HCT116 (cell line): ENCODE measurements around the gene TTC16. TPM values are rescaled to one million over a fixed set of nuclear protein-coding genes. Genes with fewer than 3 reads are reported as not detected.

Source experiments
- ATAC-seq: fragments of 200-7000 bp; cut with Tn5 transposase; 2 replicates; pipeline ENCODE4 v1.9.1; 2020; ENCODE audit warnings: mild to moderate bottlenecking, moderate library complexity
- BruUV-seq: library from RNA; stranded (reverse); fragments of 400-500 nt; replicated peaks from 2 replicates; lab custom pipeline; 2021; lab: Mats Ljungman, UMichigan
- CTCF ChIA-PET: fragments of 300-600 bp; sonication (Branson Sonifier 250); formaldehyde crosslinking; loops from one replicate; lab custom pipeline; 2021; ENCODE audit warnings: antibody characterized with exemption; lab: Charles Lee
- POLR2A ChIA-PET: fragments of 300-600, 350-600 bp; sonication (Branson Sonifier 250); formaldehyde crosslinking; loops from one replicate; lab custom pipeline; 2021; ENCODE audit warnings: antibody characterized with exemption; lab: Charles Lee
- RAD21 ChIA-PET, 2 experiments: fragments of 300-600 bp; sonication (Branson Sonifier 250); formaldehyde crosslinking; loops; one replicate each; lab custom pipeline; 2023; ENCODE audit warnings: low total read pairs in 2 of 2; ENCODE audit not compliant: uncharacterized antibody in 2 of 2, unreplicated experiment in 2 of 2, low non-redundant PET in 1 of 2; lab: Charles Lee
- DNase-seq: peaks from one replicate; pipeline ENCODE4 v3.0.0-alpha.2; 2010; ENCODE audit warnings: low read depth, low spot score
- H2AFZ ChIP-seq: fragments of 200-600 bp; shearing (Covaris generic), sonication (generic); 2 replicates; pipeline ENCODE4 v1.6.1; 2017; ENCODE audit warnings: low read depth, mixed run types, mixed read lengths, antibody characterized with exemption, low read length; ENCODE audit not compliant: poor library complexity, severe bottlenecking
- H3K27ac ChIP-seq: 2 replicates; pipeline ENCODE4 v1.5.1; 2012; ENCODE audit warnings: low read depth, low read length
- H3K27me3 ChIP-seq: fragments of 200-600 bp; sonication (generic); 2 replicates; pipeline ENCODE4 v1.6.1; 2016; ENCODE audit warnings: mixed run types, low read length, mixed read lengths; ENCODE audit not compliant: insufficient read depth
- H3K36me3 ChIP-seq, 2 experiments: fragments of 200-500 bp in 1 of 2; fragments of 200-600 bp in 1 of 2; sonication (Bioruptor generic) in 1 of 2; sonication (generic) in 1 of 2; 2 replicates each; pipeline versions ENCODE4 v1.5.1 to v1.6.1; 2014 to 2016; ENCODE audit warnings: low read length in 2 of 2, inconsistent platforms in 1 of 2, mixed read lengths in 1 of 2, mixed run types in 1 of 2; ENCODE audit not compliant: insufficient read depth in 2 of 2, control insufficient read depth in 1 of 2
- H3K4me1 ChIP-seq, 2 experiments: fragments of 200-600 bp in 1 of 2; sonication (generic) in 1 of 2; 2 replicates each; pipeline versions ENCODE4 v1.5.1 to v1.6.1; 2012 to 2017; ENCODE audit warnings: low read length in 2 of 2, inconsistent platforms in 1 of 2, mild to moderate bottlenecking in 1 of 2, mixed read lengths in 1 of 2, mixed run types in 1 of 2, moderate library complexity in 1 of 2; ENCODE audit not compliant: insufficient read depth in 2 of 2, control insufficient read depth in 1 of 2
- H3K4me2 ChIP-seq: fragments of 200-600 bp; sonication (generic); 2 replicates; pipeline ENCODE4 v1.6.1; 2017; ENCODE audit warnings: mixed run types, low read length, mixed read lengths
- H3K4me3 ChIP-seq, 2 experiments: fragments of 200-600 bp in 1 of 2; sonication (generic) in 1 of 2; replicated peaks in 1 of 2; 2 replicates each; pipeline ENCODE4 v1.5.1; 2011 to 2016; ENCODE audit warnings: low read length in 2 of 2, control low read depth in 1 of 2, low read depth in 1 of 2, mild to moderate bottlenecking in 1 of 2, mixed read lengths in 1 of 2, mixed run types in 1 of 2
- H3K79me2 ChIP-seq: fragments of 200-600 bp; sonication (generic); 2 replicates; pipeline ENCODE4 v1.6.1; 2017; ENCODE audit warnings: mild to moderate bottlenecking, mixed run types, low read length, moderate library complexity, mixed read lengths; ENCODE audit not compliant: insufficient read depth
- H3K9ac ChIP-seq: fragments of 200-600 bp; sonication (generic); 2 replicates; pipeline ENCODE4 v1.6.1; 2016; ENCODE audit warnings: low read length, mixed read lengths
- H3K9me2 ChIP-seq: fragments of 200-600 bp; sonication (generic), shearing (Covaris generic); 2 replicates; pipeline ENCODE4 v1.6.1; 2017; ENCODE audit warnings: mixed run types, mild to moderate bottlenecking, moderate library complexity; ENCODE audit not compliant: insufficient read depth
- H3K9me3 ChIP-seq, 2 experiments: fragments of 200-500 bp in 1 of 2; fragments of 200-600 bp in 1 of 2; sonication (Bioruptor generic) in 1 of 2; sonication (generic) in 1 of 2; 2 replicates each; pipeline ENCODE4 v1.6.1; 2014 to 2017; ENCODE audit warnings: low read length in 2 of 2, mixed read lengths in 2 of 2, inconsistent platforms in 1 of 2, low read depth in 1 of 2, mild to moderate bottlenecking in 1 of 2, mixed run types in 1 of 2, moderate library complexity in 1 of 2; ENCODE audit not compliant: control insufficient read depth in 1 of 2, insufficient read depth in 1 of 2
- H4K20me1 ChIP-seq: fragments of 200-600 bp; sonication (generic), shearing (Covaris generic); 2 replicates; pipeline ENCODE4 v1.6.1; 2017; ENCODE audit warnings: mixed run types, mild to moderate bottlenecking, moderate library complexity; ENCODE audit not compliant: insufficient read depth
- CBX3 ChIP-seq: IDR thresholded peaks from 2 replicates; pipeline ENCODE4 v1.6.1; 2012; ENCODE audit warnings: low read depth
- CEBPB ChIP-seq: IDR thresholded peaks from 2 replicates; pipeline ENCODE4 v1.6.1; 2012; ENCODE audit warnings: low read depth
- EGR1 ChIP-seq: IDR thresholded peaks from 2 replicates; pipeline ENCODE4 v1.6.1; 2012; ENCODE audit warnings: low read depth
- ELF1 ChIP-seq: IDR thresholded peaks from 2 replicates; pipeline ENCODE4 v1.6.1; 2012; ENCODE audit warnings: low read depth, borderline replicate concordance
- EZH2 ChIP-seq: fragments of 200-600 bp; sonication (generic); IDR thresholded peaks from 2 replicates; pipeline ENCODE4 v1.6.1; 2017; ENCODE audit warnings: antibody characterized with exemption, mixed run types
- EZH2phosphoT487 ChIP-seq: fragments of 200-600 bp; IDR thresholded peaks from 2 replicates; pipeline ENCODE4 v1.6.1; 2018; ENCODE audit warnings: antibody characterized with exemption, borderline replicate concordance
- FOSL1 ChIP-seq: IDR thresholded peaks from 2 replicates; pipeline ENCODE4 v1.6.1; 2012; ENCODE audit warnings: low read depth
- JUND ChIP-seq: IDR thresholded peaks from 2 replicates; pipeline ENCODE4 v1.6.1; 2012
- MAX ChIP-seq: IDR thresholded peaks from 2 replicates; pipeline ENCODE4 v1.6.1; 2012
- POLR2A ChIP-seq: IDR thresholded peaks from 2 replicates; pipeline ENCODE4 v1.7.0; 2011; ENCODE audit warnings: borderline replicate concordance; ENCODE audit not compliant: insufficient read depth, insufficient read length; ENCODE audit errors: extremely low read depth
- POLR2AphosphoS5 ChIP-seq: IDR thresholded peaks from 2 replicates; pipeline ENCODE4 v1.6.1; 2011; ENCODE audit warnings: mild to moderate bottlenecking, low read depth, low read length, moderate library complexity
- RAD21 ChIP-seq: IDR thresholded peaks from 2 replicates; pipeline ENCODE4 v1.6.1; 2012; ENCODE audit warnings: low read depth, mild to moderate bottlenecking
- SIN3A ChIP-seq: IDR thresholded peaks from 2 replicates; pipeline ENCODE4 v1.6.1; 2012; ENCODE audit warnings: low read depth
- SP1 ChIP-seq: IDR thresholded peaks from 2 replicates; pipeline ENCODE4 v1.6.1; 2012; ENCODE audit warnings: low read depth
- SRF ChIP-seq: IDR thresholded peaks from 2 replicates; pipeline ENCODE4 v1.6.1; 2012; ENCODE audit warnings: low read depth
- TCF7L2 ChIP-seq: IDR thresholded peaks from 2 replicates; pipeline ENCODE4 v1.7.0; 2011; ENCODE audit warnings: borderline replicate concordance, inconsistent platforms; ENCODE audit not compliant: insufficient read depth, insufficient read length; ENCODE audit errors: extremely low read depth
- ZFX ChIP-seq: fragments of 450-650 bp; IDR thresholded peaks from 2 replicates; pipeline ENCODE4 v1.6.1; 2017
- ZNF274 ChIP-seq: fragments of 200-500 bp; sonication (Bioruptor generic); IDR thresholded peaks from 2 replicates; pipeline ENCODE4 v1.6.1; 2014; ENCODE audit warnings: mild to moderate bottlenecking, low read depth, low read length, inconsistent platforms
- intact Hi-C: fragments of 100-400 bp; cut with micrococcal nuclease; formaldehyde crosslinking; loops from 2 replicates; pipeline ENCODE4 v1.10.0; 2022
- total RNA-seq: library from RNA; stranded (reverse); gene quantifications from one replicate; pipeline ENCODE4 v1.2.1, GENCODE V29; 2021; ENCODE audit not compliant: unreplicated experiment

TTC16 gene
- total RNA-seq, 1 experiment from 2014 or later: not detected

GRCh38 chr9:127733614-127734013, 17.7 kb downstream of the TTC16 start:
- ChIA-PET CTCF (interaction anchor here (2.3 kb wide), 1 partner anchor 144 kb away, joined by 46 read pairs; no protein-coding TSS in a partner anchor), RAD21 (no interaction called here), POLR2A (no interaction called here)
- H3K4me3 ChIP-seq: no peak overlapping the region
- DNase-seq: no peak
- no peak overlapping the region for H2AFZ ChIP-seq
- H3K4me2 ChIP-seq: no peak overlapping the region
- H3K79me2 ChIP-seq: no peaks in the 10 kb centered on the region
- TF ChIP-seq ELF1 (no peak), ZFX (no peak), JUND (no peak), RAD21 (no peak), MAX (no peak)
- H3K9me2 ChIP-seq: no peaks in the 10 kb centered on the region
- no peaks in the 10 kb centered on the region for H3K36me3 ChIP-seq
- H3K27me3 ChIP-seq: no peaks in the 10 kb centered on the region
- no peak overlapping the region for H3K27ac ChIP-seq
- TSS peak; percentile 49 for BruUV-seq
- H3K9ac ChIP-seq: no peak overlapping the region
- intact Hi-C loops: loop anchor here (1.0 kb wide), 2 partner anchors 26 to 143 kb away; no protein-coding TSS in a partner anchor
- no peaks in the 10 kb centered on the region for H4K20me1 ChIP-seq
- H3K9me3 ChIP-seq: no peaks in the 10 kb centered on the region
- H3K4me1 ChIP-seq: peaks cover 4 to 17% of the 10 kb centered on the region in 2 experiments
- ATAC-seq: no peak

GRCh38 chr9:127734247-127734746, 18.4 kb downstream of the TTC16 start:
- no peaks in the 10 kb centered on the region for H3K9me3 ChIP-seq
- BruUV-seq: no TSS peak
- peak overlapping the region; percentile 87 for H3K27ac ChIP-seq
- POLR2A ChIA-PET: interaction anchor here (0.7 to 1.5 kb wide), 10 partner anchors 11 to 187 kb away, joined by 3 to 10 read pairs (median 4); partner anchors contain the start of genes PTRH1 and TTC16
- no peak overlapping the region for H2AFZ ChIP-seq
- H3K4me2 ChIP-seq: peak overlapping the region; percentile 96
- H3K9me2 ChIP-seq: no peaks in the 10 kb centered on the region
- no peaks in the 10 kb centered on the region for H3K79me2 ChIP-seq
- intact Hi-C loops: loop anchor here (1.0 kb wide), 2 partner anchors 27 to 144 kb away; no protein-coding TSS in a partner anchor
- H3K27me3 ChIP-seq: no peaks in the 10 kb centered on the region
- ATAC-seq: no peak
- H3K36me3 ChIP-seq: no peaks in the 10 kb centered on the region
- RAD21 ChIA-PET: interaction anchor here (0.8 to 1.6 kb wide), 17 partner anchors 9 to 187 kb away, joined by 3 to 10 read pairs (median 4); partner anchors contain the start of genes CDK9 (in 2 of the 2), CFAP157 (in 1 of the 2), PTRH1 (in 1 of the 2) and ST6GALNAC4 (in 1 of the 2)
- peak overlapping the region; percentile 67 for H3K9ac ChIP-seq
- H3K4me1 ChIP-seq: peaks cover 4 to 17% of the 10 kb centered on the region in 2 experiments
- TF ChIP-seq MAX (no peak), EGR1 (no peak), ELF1 (no peak), TCF7L2 (no peak), SP1 (no peak), SIN3A (no peak), SRF (no peak), ZNF274 (no peak), RAD21 (no peak), EZH2phosphoT487 (no peak), CBX3 (no peak), POLR2AphosphoS5 (no peak), POLR2A (no peak), EZH2 (no peak), FOSL1 (no peak), CEBPB (no peak)
- no peaks in the 10 kb centered on the region for H4K20me1 ChIP-seq
- H3K4me3 ChIP-seq: peak overlapping the region; percentile 58 to 72
- no peak for DNase-seq
- CTCF ChIA-PET: interaction anchor here (0.8 to 2.3 kb wide), 51 partner anchors 9 to 510 kb away, joined by 3 to 46 read pairs (median 5); partner anchors contain the start of genes CDK9, CFAP157, PIP5KL1 and PTRH1
